ENCODE results near the gene HSD11B1. TPM values are rescaled to one million over a fixed set of nuclear protein-coding genes. Genes with fewer than 3 reads are reported as not detected.

Gene HSD11B1
- total RNA-seq, 1 donor from 2014 or later, result 0.75 TPM

GRCh38 chr1:209758400-209758799, 53.8 kb downstream of the HSD11B1 start:
- no peak for DNase-seq (ENCODE audit: low read depth)
- no peak overlapping the region for H3K4me3 ChIP-seq (ENCODE audit: low read depth, low read length)

GRCh38 chr1:209759829-209760359, 55.2 kb downstream of the HSD11B1 start:
- no peak for TF ChIP-seq CTCF (conservative IDR thresholded peaks at IDR 0.05; ENCODE audit: low read depth, low read length)
- H3K4me3 ChIP-seq (ENCODE audit: low read depth, low read length), result no peak overlapping the region
- no peak for DNase-seq (ENCODE audit: low read depth)

More at GRCh38 chr1:209758400-209758799, 53.8 kb downstream of the HSD11B1 start:
- no peak for TF ChIP-seq CTCF (conservative IDR thresholded peaks at IDR 0.05; ENCODE audit: low read depth, low read length)

GRCh38 chr1:209761011-209761635, 56.5 kb downstream of the HSD11B1 start:
- H3K4me3 ChIP-seq (ENCODE audit: low read depth, low read length), result no peak overlapping the region
- no peak for TF ChIP-seq CTCF (conservative IDR thresholded peaks at IDR 0.05; ENCODE audit: low read depth, low read length)
- no peak for DNase-seq (ENCODE audit: low read depth)

GRCh38 chr1:209766051-209766450, 61.4 kb downstream of the HSD11B1 start:
- no peak for DNase-seq (ENCODE audit: low read depth)
- H3K4me3 ChIP-seq (ENCODE audit: low read depth, low read length), result no peak overlapping the region
- TF ChIP-seq CTCF (conservative IDR thresholded peaks at IDR 0.05; ENCODE audit: low read depth, low read length), result no peak

- no peak for DNase-seq (ENCODE audit: low read depth)
- no peak for TF ChIP-seq CTCF (conservative IDR thresholded peaks at IDR 0.05; ENCODE audit: low read depth, low read length)
- no peak overlapping the region for H3K4me3 ChIP-seq (ENCODE audit: low read depth, low read length)
These were observed 62.5 kb downstream of the HSD11B1 start for GRCh38 chr1:209767096-209767495.

GRCh38 chr1:209767706-209768105, 63.1 kb downstream of the HSD11B1 start:
- no peak for TF ChIP-seq CTCF (conservative IDR thresholded peaks at IDR 0.05; ENCODE audit: low read depth, low read length)
- no peak for DNase-seq (ENCODE audit: low read depth)
- no peak overlapping the region for H3K4me3 ChIP-seq (ENCODE audit: low read depth, low read length)

- TF ChIP-seq CTCF (conservative IDR thresholded peaks at IDR 0.05; ENCODE audit: low read depth, low read length), result no peak
- no peak for DNase-seq (ENCODE audit: low read depth)
- no peak overlapping the region for H3K4me3 ChIP-seq (ENCODE audit: low read depth, low read length)
These were observed 63.7 kb downstream of the HSD11B1 start for GRCh38 chr1:209768354-209768774.

All from epithelial cell of proximal tubule (primary cell).